Mesothelial cell of epicardium (in vitro differentiated cells): ENCODE data around the gene AGBL4. TPM values are rescaled to one million over a fixed set of nuclear protein-coding genes. Genes with fewer than 3 reads are reported as not detected.

Experiments
- DNase-seq, 2 experiments: peaks; one replicate each; pipeline ENCODE4 v3.0.0; 2021; ENCODE audit warnings: low spot score in 2 of 2; ENCODE audit not compliant: unreplicated experiment in 2 of 2
- H3K27ac Mint-ChIP-seq: 2 replicates; pipeline ENCODE4 v1.8.0; 2021; ENCODE audit warnings: mixed read lengths
- H3K27me3 Mint-ChIP-seq: 2 replicates; pipeline ENCODE4 v1.8.0; 2021; ENCODE audit warnings: low read depth, mixed read lengths
- H3K36me3 Mint-ChIP-seq: 2 replicates; pipeline ENCODE4 v1.8.0; 2021; ENCODE audit warnings: mixed read lengths
- H3K4me1 Mint-ChIP-seq: 2 replicates; pipeline ENCODE4 v1.8.0; 2021; ENCODE audit warnings: mixed read lengths
- H3K4me3 Mint-ChIP-seq: 2 replicates; pipeline ENCODE4 v1.8.0; 2021; ENCODE audit warnings: mild to moderate bottlenecking, moderate library complexity, mixed read lengths
- H3K9me3 Mint-ChIP-seq: 2 replicates; pipeline ENCODE4 v1.8.0; 2021; ENCODE audit warnings: mixed read lengths
- total RNA-seq: library from RNA; stranded (reverse); gene quantifications from 3 replicates; pipeline ENCODE4 v1.2.1, GENCODE V29; 2021
- TF ChIP-seq, protein P1 (sequence below): fragments of 200-600 bp; sonication (generic); IDR thresholded peaks from one replicate; pipeline ENCODE4 v1.5.0; 2021; ENCODE audit warnings: antibody characterized with exemption; ENCODE audit not compliant: unreplicated experiment

AGBL4 gene
- total RNA-seq, 1 donor from 2014 or later, result 0.42 TPM

DNA sequence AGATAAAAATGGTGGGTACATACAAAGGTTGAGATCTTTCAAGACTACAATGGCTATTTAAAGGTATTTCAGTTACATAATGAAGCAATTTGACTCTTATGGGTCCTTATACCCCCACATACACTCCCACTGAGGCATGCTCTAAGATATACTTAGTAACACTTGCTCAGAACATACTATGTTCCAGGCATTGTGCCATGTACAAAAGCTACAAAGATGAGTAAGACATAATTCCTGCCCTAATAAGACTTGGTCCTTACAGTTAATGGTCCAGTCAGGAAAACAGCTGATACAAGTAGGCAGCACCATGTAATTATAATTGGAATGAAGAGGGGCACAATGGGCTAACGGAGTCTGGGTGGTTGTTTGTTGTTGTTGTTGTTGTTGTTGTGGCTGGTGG is 1080.4 kb downstream of the AGBL4 start:
- Mint-ChIP-seq H3K9me3 (peaks cover 34% of the 10 kb centered on the region), H3K27me3 (no peaks in the 10 kb centered on the region), H3K4me3 (no peak overlapping the region), H3K36me3 (no peaks in the 10 kb centered on the region), H3K27ac (no peak overlapping the region), H3K4me1 (no peaks in the 10 kb centered on the region)
- no peak for DNase-seq
- TF ChIP-seq, protein P1, sequence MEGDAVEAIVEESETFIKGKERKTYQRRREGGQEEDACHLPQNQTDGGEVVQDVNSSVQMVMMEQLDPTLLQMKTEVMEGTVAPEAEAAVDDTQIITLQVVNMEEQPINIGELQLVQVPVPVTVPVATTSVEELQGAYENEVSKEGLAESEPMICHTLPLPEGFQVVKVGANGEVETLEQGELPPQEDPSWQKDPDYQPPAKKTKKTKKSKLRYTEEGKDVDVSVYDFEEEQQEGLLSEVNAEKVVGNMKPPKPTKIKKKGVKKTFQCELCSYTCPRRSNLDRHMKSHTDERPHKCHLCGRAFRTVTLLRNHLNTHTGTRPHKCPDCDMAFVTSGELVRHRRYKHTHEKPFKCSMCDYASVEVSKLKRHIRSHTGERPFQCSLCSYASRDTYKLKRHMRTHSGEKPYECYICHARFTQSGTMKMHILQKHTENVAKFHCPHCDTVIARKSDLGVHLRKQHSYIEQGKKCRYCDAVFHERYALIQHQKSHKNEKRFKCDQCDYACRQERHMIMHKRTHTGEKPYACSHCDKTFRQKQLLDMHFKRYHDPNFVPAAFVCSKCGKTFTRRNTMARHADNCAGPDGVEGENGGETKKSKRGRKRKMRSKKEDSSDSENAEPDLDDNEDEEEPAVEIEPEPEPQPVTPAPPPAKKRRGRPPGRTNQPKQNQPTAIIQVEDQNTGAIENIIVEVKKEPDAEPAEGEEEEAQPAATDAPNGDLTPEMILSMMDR, result no peak

DNA sequence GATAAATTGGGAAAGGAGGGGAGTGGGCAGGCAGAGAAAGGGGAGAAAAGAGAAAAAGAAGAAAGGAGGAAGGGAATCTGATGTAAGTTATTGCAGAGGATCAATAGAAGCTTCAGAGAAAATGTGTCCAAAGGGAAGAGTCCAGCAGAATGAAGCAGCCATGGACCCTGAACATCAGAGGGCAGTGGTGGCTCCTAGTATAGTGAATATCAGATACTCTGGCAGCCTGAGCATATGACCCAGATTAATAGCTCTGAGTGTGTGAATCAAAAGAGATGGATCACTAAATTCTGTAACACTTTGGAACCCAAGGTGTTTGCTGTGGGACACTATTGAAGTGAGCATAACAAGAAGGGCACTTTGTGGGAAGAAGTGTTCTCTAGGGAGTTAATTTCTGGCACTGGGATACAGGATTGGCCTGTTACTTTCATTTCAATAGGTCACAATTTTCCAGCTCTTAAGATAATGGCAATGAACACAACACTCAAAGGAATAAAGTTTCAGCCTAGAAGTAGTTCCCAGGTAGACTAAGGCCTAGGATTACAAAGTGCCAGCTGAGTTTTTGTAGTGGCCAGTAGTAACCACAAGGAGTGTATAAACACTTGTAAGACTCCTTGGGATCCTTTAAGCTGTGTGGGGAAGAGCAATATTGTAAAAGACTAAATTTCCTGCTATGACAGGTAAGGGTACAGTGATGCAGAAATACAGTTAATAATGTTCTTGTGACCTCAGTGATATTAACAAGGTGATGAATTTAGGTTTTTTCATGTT is 1082.6 kb downstream of the AGBL4 start:
- DNase-seq, result no peak
- Mint-ChIP-seq H3K27ac (no peak overlapping the region), H3K9me3 (peaks cover 34% of the 10 kb centered on the region), H3K4me3 (no peak overlapping the region), H3K4me1 (no peaks in the 10 kb centered on the region), H3K27me3 (no peaks in the 10 kb centered on the region), H3K36me3 (no peaks in the 10 kb centered on the region)
- TF ChIP-seq, protein P1, result no peak

DNA sequence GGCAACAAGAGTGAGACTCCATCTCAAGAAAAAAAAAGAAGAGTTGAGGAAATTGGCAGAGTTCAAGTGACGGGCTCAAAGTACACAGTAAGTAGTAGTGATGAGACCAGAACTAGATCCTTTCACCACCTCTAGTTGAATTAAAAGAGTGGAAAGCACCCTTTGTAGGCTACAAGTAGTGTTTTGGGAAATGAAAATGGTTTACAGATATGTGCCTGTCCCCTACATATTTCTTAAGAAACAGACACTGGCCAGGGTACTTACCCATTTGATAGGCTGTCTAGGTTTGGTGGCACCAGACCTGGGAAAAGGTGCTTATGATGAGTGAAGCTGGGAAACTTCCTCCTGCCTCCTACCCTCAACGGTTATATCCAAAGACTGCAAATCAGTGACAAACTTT is 1083.4 kb downstream of the AGBL4 start:
- Mint-ChIP-seq H3K4me1 (no peaks in the 10 kb centered on the region), H3K9me3 (peaks cover 29% of the 10 kb centered on the region), H3K4me3 (no peak overlapping the region), H3K27me3 (no peaks in the 10 kb centered on the region), H3K36me3 (no peaks in the 10 kb centered on the region), H3K27ac (no peak overlapping the region)
- TF ChIP-seq, protein P1, result no peak
- DNase-seq, result no peak

DNA sequence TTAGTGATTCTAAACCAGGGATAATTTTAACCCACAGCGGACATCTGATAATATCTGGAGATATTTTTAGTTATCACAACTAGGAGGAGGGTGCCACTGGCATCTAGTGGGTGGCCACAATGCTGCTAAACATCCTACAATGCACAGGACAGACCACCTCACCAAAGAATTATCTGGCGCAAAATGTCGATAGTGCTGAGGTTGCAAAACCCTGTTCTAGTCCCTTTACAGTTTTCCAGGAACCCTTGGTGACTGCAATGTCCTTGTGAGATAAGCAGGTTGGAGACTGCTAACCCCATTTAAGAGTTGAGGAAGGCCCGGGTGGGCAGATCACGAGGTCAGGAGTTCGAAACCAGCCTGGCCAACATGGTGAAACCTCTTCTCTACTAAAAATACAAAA is 1083.9 kb downstream of the AGBL4 start:
- Mint-ChIP-seq H3K27me3 (no peaks in the 10 kb centered on the region), H3K9me3 (peaks cover 31% of the 10 kb centered on the region), H3K4me3 (no peak overlapping the region), H3K36me3 (no peaks in the 10 kb centered on the region), H3K4me1 (no peaks in the 10 kb centered on the region), H3K27ac (no peak overlapping the region)
- TF ChIP-seq, protein P1, result no peak
- no peak for DNase-seq

DNA sequence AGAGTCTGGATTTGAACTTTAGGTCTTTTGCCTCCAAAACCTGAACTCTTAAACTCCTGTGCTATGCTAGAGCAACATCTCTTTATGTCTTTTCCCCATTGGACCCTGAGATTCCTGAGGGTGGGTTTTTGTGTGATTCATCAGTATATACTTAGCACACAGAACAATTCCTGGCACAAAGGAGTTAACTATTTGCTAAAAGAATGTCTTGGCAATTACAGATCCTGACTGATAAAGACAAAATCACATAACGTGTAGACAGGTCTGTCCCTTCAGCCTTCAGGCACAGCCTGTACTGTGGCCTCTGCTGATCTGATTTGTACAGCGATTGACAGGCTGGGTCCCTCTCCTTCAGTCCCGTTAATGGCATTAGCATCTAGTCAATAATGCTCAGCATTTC is 1084.7 kb downstream of the AGBL4 start:
- TF ChIP-seq, protein P1, result no peak
- Mint-ChIP-seq H3K4me3 (no peak overlapping the region), H3K27me3 (no peaks in the 10 kb centered on the region), H3K9me3 (peaks cover 31% of the 10 kb centered on the region), H3K27ac (no peak overlapping the region), H3K36me3 (no peaks in the 10 kb centered on the region), H3K4me1 (no peaks in the 10 kb centered on the region)
- DNase-seq, result no peak
